HEK293 (cell line): ENCODE measurements around the gene CNPPD1.

Experiments used
- CTCF ChIA-PET: fragments of 350-600 bp; formaldehyde crosslinking; extraction: SDS; loops from one replicate; lab custom pipeline; 2021; ENCODE audit warnings: antibody characterized with exemption; lab: Yijun Ruan, JAX
- POLR2A ChIA-PET: fragments of 300-600 bp; formaldehyde crosslinking; extraction: SDS; loops from one replicate; lab custom pipeline; 2020; ENCODE audit warnings: antibody characterized with exemption, inconsistent platforms; lab: Yijun Ruan, JAX
- H3K27ac ChIP-seq: fragments of 200-500 bp; sonication (Bioruptor generic); 2 replicates; pipeline ENCODE4 v1.5.1; 2014; ENCODE audit warnings: low read depth, low read length, control low read depth, inconsistent platforms; ENCODE audit errors: extremely low read depth
- H3K36me3 ChIP-seq, 2 experiments: fragments of 200-500 bp in 1 of 2; sonication (Bioruptor generic) in 1 of 2; 1 replicate in 1 of 2; 2 replicates in 1 of 2; pipeline ENCODE4 v1.5.1; 2014 to 2017; ENCODE audit warnings: inconsistent platforms in 2 of 2, low read length in 2 of 2; ENCODE audit not compliant: control insufficient read depth in 2 of 2, insufficient read depth in 1 of 2
- H3K4me1 ChIP-seq: fragments of 200-500 bp; sonication (Bioruptor generic); 2 replicates; pipeline ENCODE4 v1.5.1; 2014; ENCODE audit warnings: mild to moderate bottlenecking, low read length, inconsistent platforms; ENCODE audit not compliant: control insufficient read depth, insufficient read depth
- H3K4me3 ChIP-seq: 2 replicates; pipeline ENCODE4 v1.5.1; 2011; ENCODE audit warnings: low read depth, mild to moderate bottlenecking, control low read depth, low read length, moderate library complexity
- H3K9me3 ChIP-seq: fragments of 200-500 bp; sonication (Bioruptor generic); 2 replicates; pipeline ENCODE4 v1.5.1; 2014; ENCODE audit warnings: low read depth, low read length, inconsistent platforms; ENCODE audit not compliant: control insufficient read depth, insufficient read depth
- KLF1 ChIP-seq: fragments of 450-650 bp; formaldehyde crosslinking; IDR thresholded peaks from 2 replicates; pipeline ENCODE4 v1.5.1; 2016; ENCODE audit warnings: missing biosample characterization, missing genetic modification characterization
- PRDM10 ChIP-seq: fragments of 450-650 bp; formaldehyde crosslinking; IDR thresholded peaks from 2 replicates; pipeline ENCODE4 v1.5.1; 2016; ENCODE audit warnings: missing biosample characterization, missing genetic modification characterization
- RBAK ChIP-seq: fragments of 450-650 bp; formaldehyde crosslinking; IDR thresholded peaks from 2 replicates; pipeline ENCODE4 v1.5.1; 2016; ENCODE audit warnings: missing biosample characterization, missing genetic modification characterization
- ZBTB10 ChIP-seq: fragments of 450-650 bp; formaldehyde crosslinking; IDR thresholded peaks from 2 replicates; pipeline ENCODE4 v1.5.1; 2016; ENCODE audit warnings: missing biosample characterization, missing genetic modification characterization
- ZNF175 ChIP-seq: fragments of 450-650 bp; formaldehyde crosslinking; IDR thresholded peaks from 2 replicates; pipeline ENCODE4 v1.5.1; 2016; ENCODE audit warnings: missing biosample characterization, missing genetic modification characterization
- ZNF473 ChIP-seq: fragments of 450-650 bp; formaldehyde crosslinking; IDR thresholded peaks from 2 replicates; pipeline ENCODE4 v1.5.1; 2017; ENCODE audit warnings: missing biosample characterization, missing genetic modification characterization
- ZNF513 ChIP-seq: fragments of 450-650 bp; IDR thresholded peaks from 2 replicates; pipeline ENCODE4 v1.5.1; 2018; ENCODE audit warnings: missing biosample characterization, missing genetic modification characterization
- ZNF624 ChIP-seq: fragments of 450-650 bp; formaldehyde crosslinking; IDR thresholded peaks from 2 replicates; pipeline ENCODE4 v1.5.1; 2017; ENCODE audit warnings: missing biosample characterization, missing genetic modification characterization
- ZNF654 ChIP-seq: fragments of 450-650 bp; formaldehyde crosslinking; IDR thresholded peaks from 2 replicates; pipeline ENCODE4 v1.5.1; 2016; ENCODE audit warnings: low read depth, missing biosample characterization, missing genetic modification characterization
- ZNF701 ChIP-seq: fragments of 450-650 bp; formaldehyde crosslinking; IDR thresholded peaks from 2 replicates; pipeline ENCODE4 v1.5.1; 2016; ENCODE audit warnings: missing biosample characterization, missing genetic modification characterization
- ZNF843 ChIP-seq: fragments of 450-650 bp; formaldehyde crosslinking; IDR thresholded peaks from 2 replicates; pipeline ENCODE4 v1.5.1; 2016; ENCODE audit warnings: missing biosample characterization, missing genetic modification characterization

CNPPD1 gene

GRCh38 chr2:219158025-219158424 lies 18.7 kb downstream of the CNPPD1 start (continued):
- no peak for TF ChIP-seq ZNF513 (tag by site-specific recombination)
- no peak for TF ChIP-seq ZNF175 (tag by site-specific recombination)
- TF ChIP-seq ZBTB10 (tag by site-specific recombination), result no peak
- no peak for TF ChIP-seq ZNF701 (tag by site-specific recombination)

GRCh38 chr2:219157396-219157795 lies 19.3 kb downstream of the CNPPD1 start:
- TF ChIP-seq KLF1 (tag by site-specific recombination) (no peak), ZNF624 (tag by site-specific recombination) (no peak)
- peaks cover 3 to 29% of the 10 kb centered on the region in 2 experiments for H3K36me3 ChIP-seq
- H3K4me1 ChIP-seq, result peaks cover 5% of the 10 kb centered on the region; the same call in 1 of the 2 replicates
- ChIA-PET CTCF (interaction anchor here (0.6 to 9.1 kb wide), 17 partner anchors 14 to 372 kb away, joined by 3 to 123 read pairs (median 6); partner anchors contain the start of gene SLC23A3), POLR2A (no interaction called here)
- H3K9me3 ChIP-seq, result no peaks in the 10 kb centered on the region
- no peak overlapping the region for H3K4me3 ChIP-seq
- H3K27ac ChIP-seq, result no peak overlapping the region

- POLR2A ChIA-PET, result interaction anchor here (1.0 kb wide), 1 partner anchor 125 kb away, joined by 5 read pairs; no protein-coding TSS in a partner anchor
- TF ChIP-seq ZNF654 (tag by site-specific recombination) (peak; percentile 56), ZNF843 (tag by site-specific recombination) (no peak), RBAK (tag by site-specific recombination) (no peak), PRDM10 (peak; percentile 86), ZNF473 (no peak)
- TF ChIP-seq, all 188 proteins: peak for 2
- CTCF ChIA-PET, result interaction anchor here (0.6 to 9.1 kb wide), 53 partner anchors 9 to 882 kb away, joined by 3 to 123 read pairs (median 5); partner anchors contain the start of genes CNPPD1 and IHH
Measured at GRCh38 chr2:219155054-219155644, 21.6 kb downstream of the CNPPD1 start.

More at GRCh38 chr2:219155054-219155644, 21.6 kb downstream of the CNPPD1 start:
- H3K36me3 ChIP-seq, result peaks cover 6 to 29% of the 10 kb centered on the region in 2 experiments
- H3K27ac ChIP-seq, result no peak overlapping the region
- H3K9me3 ChIP-seq, result no peaks in the 10 kb centered on the region
- H3K4me3 ChIP-seq, result no peak overlapping the region
- H3K4me1 ChIP-seq, result 0 out of 2 replicates have a peak, but pooled peaks cover 2% of the 10 kb centered on the region
